K562 (cell line): Measurements from ENCODE around the gene MRPL11. TPM values are rescaled to one million over a fixed set of nuclear protein-coding genes. Genes with fewer than 3 reads are reported as not detected.

Experiments
- ARID1B ChIP-seq: fragments of 450-650 bp; IDR thresholded peaks from 2 replicates; pipeline ENCODE4 v1.6.1; 2016; ENCODE audit warnings: antibody characterized with exemption, mild to moderate bottlenecking, inconsistent platforms
- EHMT2 ChIP-seq: fragments of 450-650 bp; IDR thresholded peaks from 2 replicates; pipeline ENCODE4 v1.6.1; 2018; ENCODE audit warnings: antibody characterized with exemption
- GABPA ChIP-seq: fragments of 200-800 bp; sonication (Bioruptor generic); conservative IDR thresholded peaks from 2 replicates; pipeline ENCODE4 v1.6.1; 2016; ENCODE audit warnings: low read depth, missing genetic modification characterization, missing compliant biosample characterization
- GABPB2 ChIP-seq: fragments of 250-450 bp; sonication (Bioruptor Pico); conservative IDR thresholded peaks from 2 replicates; pipeline ENCODE4 v1.5.1; 2021; ENCODE audit warnings: mild to moderate bottlenecking
- IRF2 ChIP-seq: sonication (generic); formaldehyde crosslinking; IDR thresholded peaks from 2 replicates; pipeline ENCODE4 v1.8.1; 2022; ENCODE audit warnings: mild to moderate bottlenecking, missing genetic modification reagents
- KAT2B ChIP-seq: IDR thresholded peaks from one replicate; pipeline ENCODE4 v1.6.1; 2012; ENCODE audit warnings: low read depth, mild to moderate bottlenecking, control low read depth, inconsistent platforms, low read length, moderate library complexity
- NEUROD1 ChIP-seq: fragments of 150-350 bp; IDR thresholded peaks from 2 replicates; pipeline ENCODE4 v1.6.1; 2014; ENCODE audit warnings: borderline replicate concordance, low read length, low read depth; ENCODE audit not compliant: partially characterized antibody
- NR3C1 ChIP-seq: sonication (generic); formaldehyde crosslinking; IDR thresholded peaks from 2 replicates; pipeline ENCODE4 v1.8.1; 2022; ENCODE audit warnings: missing genetic modification reagents
- PHF20 ChIP-seq: fragments of 450-650 bp; IDR thresholded peaks from 2 replicates; pipeline ENCODE4 v1.6.1; 2018; ENCODE audit not compliant: partially characterized antibody
- PPARD ChIP-seq: fragments of 250-450 bp; sonication (Bioruptor Pico); IDR thresholded peaks from 2 replicates; pipeline ENCODE4 v1.8.0; 2022; ENCODE audit warnings: inconsistent platforms, mild to moderate bottlenecking, moderate library complexity
- TFAM ChIP-seq: fragments of 250-450 bp; sonication (Bioruptor Pico); conservative IDR thresholded peaks from 2 replicates; pipeline ENCODE4 v1.5.0; 2021; ENCODE audit warnings: mild to moderate bottlenecking, moderate library complexity
- ZNF23 ChIP-seq: fragments of 250-450 bp; sonication (Bioruptor Pico); IDR thresholded peaks from 2 replicates; pipeline ENCODE4 v1.4.0; 2020; ENCODE audit warnings: mild to moderate bottlenecking
- ZNF551 ChIP-seq: fragments of 250-450 bp; sonication (Bioruptor Pico); IDR thresholded peaks from 2 replicates; pipeline ENCODE4 v1.5.0; 2021; ENCODE audit warnings: mild to moderate bottlenecking, moderate library complexity
- ZNF766 ChIP-seq: fragments of 200-800 bp; sonication (Bioruptor generic); conservative IDR thresholded peaks from 2 replicates; pipeline ENCODE4 v1.6.1; 2016; ENCODE audit warnings: missing genetic modification characterization, missing compliant biosample characterization
- ZNF830 ChIP-seq: fragments of 250-450 bp; sonication (Bioruptor Pico); IDR thresholded peaks from 2 replicates; pipeline ENCODE4 v1.5.0; 2021; ENCODE audit warnings: mild to moderate bottlenecking
- polyA plus RNA-seq, 8 experiments: library from polyadenylated mRNA; depleted of rRNA in 4 of 8; stranded (reverse) in 5 of 8; unstranded in 3 of 8; fragments of >200 nt; fragmentation: Nextera tagmentation in 2 of 8; fragmentation: Illumina TruSeq in 1 of 8; extraction: Ambion mirVana in 2 of 8; extraction: Trizol in 1 of 8; gene quantifications; 2 replicates each; pipeline versions ENCODE4 v1.2.1 to v1.2.3, GENCODE V29; 2011 to 2014; ENCODE audit warnings: inconsistent platforms in 1 of 8, missing spikeins in 1 of 8
- total RNA-seq, 7 experiments: library from RNA; depleted of rRNA in 6 of 7; stranded (reverse); fragments of >200 nt in 6 of 7; fragmentation: Illumina TruSeq in 2 of 7; extraction: Trizol in 2 of 7; gene quantifications; 2 replicates each; pipeline versions ENCODE4 v1.2.1 to v1.2.3, GENCODE V29; 2011 to 2021; ENCODE audit warnings: low replicate concordance in 1 of 7
- TF ChIP-seq, protein P1 (sequence below): fragments of 450-650 bp; IDR thresholded peaks from 2 replicates; pipeline ENCODE4 v1.6.1; 2016; ENCODE audit warnings: mild to moderate bottlenecking, moderate library complexity
- TF ChIP-seq, protein P2 (sequence below): fragments of 450-650 bp; IDR thresholded peaks from 2 replicates; pipeline ENCODE4 v1.6.1; 2016; ENCODE audit warnings: antibody characterized with exemption

The MRPL11 gene
- total and polyA plus RNA-seq, 9 of the 15 experiments (the other 6 are each of a cell fraction or from before 2014, with no cell fraction given), result 33.0 to 173 (median 91.9) TPM

DNA sequence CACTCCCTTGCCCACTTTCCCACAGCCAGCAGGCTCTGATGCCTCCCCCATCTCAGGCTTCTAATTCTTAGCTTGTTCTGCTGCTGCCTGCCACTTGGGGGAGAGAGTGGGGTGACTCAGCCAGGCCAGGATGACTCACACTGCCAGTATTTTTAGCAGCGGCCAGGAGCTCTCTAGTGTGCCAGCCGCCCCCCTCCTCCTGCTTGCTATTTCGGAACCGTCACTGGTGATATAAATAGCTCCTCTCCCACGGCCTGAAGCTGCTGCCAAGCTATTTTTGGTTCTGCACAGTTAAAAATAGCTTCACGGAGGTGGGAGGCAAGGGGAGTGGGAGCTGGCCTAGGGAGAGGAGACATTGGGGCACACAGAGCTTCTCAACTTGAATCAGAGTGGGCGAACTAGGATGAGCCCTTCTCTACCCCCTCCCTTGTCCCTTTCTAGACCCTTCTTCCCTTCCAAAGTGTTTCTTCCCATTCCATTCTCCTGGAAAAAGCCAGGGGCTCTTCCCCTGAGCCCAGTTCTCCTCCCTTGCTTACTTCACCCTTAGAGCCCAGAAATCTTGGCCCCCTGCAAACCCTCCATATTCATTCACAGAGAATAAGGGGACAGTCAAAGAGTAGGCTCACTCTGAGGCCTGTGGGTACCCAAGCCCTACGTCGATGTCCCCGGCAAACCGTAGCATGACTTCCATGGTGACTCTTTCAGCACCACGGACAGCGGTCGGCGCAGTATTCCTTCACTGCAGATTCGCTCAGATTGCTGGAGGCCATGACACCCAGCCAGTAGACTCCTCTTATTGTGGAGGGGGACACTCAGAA lies 20.3 kb downstream of the MRPL11 start (continued):
- TF ChIP-seq, protein P1, sequence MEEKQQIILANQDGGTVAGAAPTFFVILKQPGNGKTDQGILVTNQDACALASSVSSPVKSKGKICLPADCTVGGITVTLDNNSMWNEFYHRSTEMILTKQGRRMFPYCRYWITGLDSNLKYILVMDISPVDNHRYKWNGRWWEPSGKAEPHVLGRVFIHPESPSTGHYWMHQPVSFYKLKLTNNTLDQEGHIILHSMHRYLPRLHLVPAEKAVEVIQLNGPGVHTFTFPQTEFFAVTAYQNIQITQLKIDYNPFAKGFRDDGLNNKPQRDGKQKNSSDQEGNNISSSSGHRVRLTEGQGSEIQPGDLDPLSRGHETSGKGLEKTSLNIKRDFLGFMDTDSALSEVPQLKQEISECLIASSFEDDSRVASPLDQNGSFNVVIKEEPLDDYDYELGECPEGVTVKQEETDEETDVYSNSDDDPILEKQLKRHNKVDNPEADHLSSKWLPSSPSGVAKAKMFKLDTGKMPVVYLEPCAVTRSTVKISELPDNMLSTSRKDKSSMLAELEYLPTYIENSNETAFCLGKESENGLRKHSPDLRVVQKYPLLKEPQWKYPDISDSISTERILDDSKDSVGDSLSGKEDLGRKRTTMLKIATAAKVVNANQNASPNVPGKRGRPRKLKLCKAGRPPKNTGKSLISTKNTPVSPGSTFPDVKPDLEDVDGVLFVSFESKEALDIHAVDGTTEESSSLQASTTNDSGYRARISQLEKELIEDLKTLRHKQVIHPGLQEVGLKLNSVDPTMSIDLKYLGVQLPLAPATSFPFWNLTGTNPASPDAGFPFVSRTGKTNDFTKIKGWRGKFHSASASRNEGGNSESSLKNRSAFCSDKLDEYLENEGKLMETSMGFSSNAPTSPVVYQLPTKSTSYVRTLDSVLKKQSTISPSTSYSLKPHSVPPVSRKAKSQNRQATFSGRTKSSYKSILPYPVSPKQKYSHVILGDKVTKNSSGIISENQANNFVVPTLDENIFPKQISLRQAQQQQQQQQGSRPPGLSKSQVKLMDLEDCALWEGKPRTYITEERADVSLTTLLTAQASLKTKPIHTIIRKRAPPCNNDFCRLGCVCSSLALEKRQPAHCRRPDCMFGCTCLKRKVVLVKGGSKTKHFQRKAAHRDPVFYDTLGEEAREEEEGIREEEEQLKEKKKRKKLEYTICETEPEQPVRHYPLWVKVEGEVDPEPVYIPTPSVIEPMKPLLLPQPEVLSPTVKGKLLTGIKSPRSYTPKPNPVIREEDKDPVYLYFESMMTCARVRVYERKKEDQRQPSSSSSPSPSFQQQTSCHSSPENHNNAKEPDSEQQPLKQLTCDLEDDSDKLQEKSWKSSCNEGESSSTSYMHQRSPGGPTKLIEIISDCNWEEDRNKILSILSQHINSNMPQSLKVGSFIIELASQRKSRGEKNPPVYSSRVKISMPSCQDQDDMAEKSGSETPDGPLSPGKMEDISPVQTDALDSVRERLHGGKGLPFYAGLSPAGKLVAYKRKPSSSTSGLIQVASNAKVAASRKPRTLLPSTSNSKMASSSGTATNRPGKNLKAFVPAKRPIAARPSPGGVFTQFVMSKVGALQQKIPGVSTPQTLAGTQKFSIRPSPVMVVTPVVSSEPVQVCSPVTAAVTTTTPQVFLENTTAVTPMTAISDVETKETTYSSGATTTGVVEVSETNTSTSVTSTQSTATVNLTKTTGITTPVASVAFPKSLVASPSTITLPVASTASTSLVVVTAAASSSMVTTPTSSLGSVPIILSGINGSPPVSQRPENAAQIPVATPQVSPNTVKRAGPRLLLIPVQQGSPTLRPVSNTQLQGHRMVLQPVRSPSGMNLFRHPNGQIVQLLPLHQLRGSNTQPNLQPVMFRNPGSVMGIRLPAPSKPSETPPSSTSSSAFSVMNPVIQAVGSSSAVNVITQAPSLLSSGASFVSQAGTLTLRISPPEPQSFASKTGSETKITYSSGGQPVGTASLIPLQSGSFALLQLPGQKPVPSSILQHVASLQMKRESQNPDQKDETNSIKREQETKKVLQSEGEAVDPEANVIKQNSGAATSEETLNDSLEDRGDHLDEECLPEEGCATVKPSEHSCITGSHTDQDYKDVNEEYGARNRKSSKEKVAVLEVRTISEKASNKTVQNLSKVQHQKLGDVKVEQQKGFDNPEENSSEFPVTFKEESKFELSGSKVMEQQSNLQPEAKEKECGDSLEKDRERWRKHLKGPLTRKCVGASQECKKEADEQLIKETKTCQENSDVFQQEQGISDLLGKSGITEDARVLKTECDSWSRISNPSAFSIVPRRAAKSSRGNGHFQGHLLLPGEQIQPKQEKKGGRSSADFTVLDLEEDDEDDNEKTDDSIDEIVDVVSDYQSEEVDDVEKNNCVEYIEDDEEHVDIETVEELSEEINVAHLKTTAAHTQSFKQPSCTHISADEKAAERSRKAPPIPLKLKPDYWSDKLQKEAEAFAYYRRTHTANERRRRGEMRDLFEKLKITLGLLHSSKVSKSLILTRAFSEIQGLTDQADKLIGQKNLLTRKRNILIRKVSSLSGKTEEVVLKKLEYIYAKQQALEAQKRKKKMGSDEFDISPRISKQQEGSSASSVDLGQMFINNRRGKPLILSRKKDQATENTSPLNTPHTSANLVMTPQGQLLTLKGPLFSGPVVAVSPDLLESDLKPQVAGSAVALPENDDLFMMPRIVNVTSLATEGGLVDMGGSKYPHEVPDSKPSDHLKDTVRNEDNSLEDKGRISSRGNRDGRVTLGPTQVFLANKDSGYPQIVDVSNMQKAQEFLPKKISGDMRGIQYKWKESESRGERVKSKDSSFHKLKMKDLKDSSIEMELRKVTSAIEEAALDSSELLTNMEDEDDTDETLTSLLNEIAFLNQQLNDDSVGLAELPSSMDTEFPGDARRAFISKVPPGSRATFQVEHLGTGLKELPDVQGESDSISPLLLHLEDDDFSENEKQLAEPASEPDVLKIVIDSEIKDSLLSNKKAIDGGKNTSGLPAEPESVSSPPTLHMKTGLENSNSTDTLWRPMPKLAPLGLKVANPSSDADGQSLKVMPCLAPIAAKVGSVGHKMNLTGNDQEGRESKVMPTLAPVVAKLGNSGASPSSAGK, result no peak
- TF ChIP-seq IRF2 (CRISPR knock-in tag) (no peak), ZNF551 (CRISPR knock-in tag) (no peak), ZNF830 (CRISPR knock-in tag) (no peak), PHF20 (no peak), TFAM (no peak), GABPB2 (no peak), NR3C1 (CRISPR knock-in tag) (peak; percentile 89), NEUROD1 (no peak), KAT2B (no peak), EHMT2 (peak; percentile 99), ZNF23 (CRISPR knock-in tag) (no peak), GABPA (tag) (no peak), ZNF766 (peak; percentile 73; the same call in 1 of the 2 replicates), ARID1B (peak; percentile 19; the same call in 1 of the 2 replicates), PPARD (CRISPR knock-in tag) (no peak)
- TF ChIP-seq, protein P2, sequence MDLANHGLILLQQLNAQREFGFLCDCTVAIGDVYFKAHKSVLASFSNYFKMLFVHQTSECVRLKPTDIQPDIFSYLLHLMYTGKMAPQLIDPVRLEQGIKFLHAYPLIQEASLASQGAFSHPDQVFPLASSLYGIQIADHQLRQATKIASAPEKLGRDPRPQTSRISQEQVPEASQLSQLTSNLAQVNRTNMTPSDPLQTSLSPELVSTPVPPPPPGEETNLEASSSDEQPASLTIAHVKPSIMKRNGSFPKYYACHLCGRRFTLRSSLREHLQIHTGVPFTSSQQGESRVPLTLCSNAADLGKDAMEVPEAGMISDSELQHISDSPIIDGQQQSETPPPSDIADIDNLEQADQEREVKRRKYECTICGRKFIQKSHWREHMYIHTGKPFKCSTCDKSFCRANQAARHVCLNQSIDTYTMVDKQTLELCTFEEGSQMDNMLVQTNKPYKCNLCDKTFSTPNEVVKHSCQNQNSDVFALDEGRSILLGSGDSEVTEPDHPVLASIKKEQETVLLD, result no peak
